NCI-H2029 (cell line): ENCODE results near the gene CD28.
"Not testable (repeated sequence)": the region's sequence is repeated elsewhere in the genome, so short reads cannot be mapped to it uniquely, and the experiment has no call there.

ENCODE experiments used
- DNase-seq: peaks from one replicate; lab custom pipeline; 2025; lab: John Stamatoyannopoulos, UW

Gene CD28

DNA sequence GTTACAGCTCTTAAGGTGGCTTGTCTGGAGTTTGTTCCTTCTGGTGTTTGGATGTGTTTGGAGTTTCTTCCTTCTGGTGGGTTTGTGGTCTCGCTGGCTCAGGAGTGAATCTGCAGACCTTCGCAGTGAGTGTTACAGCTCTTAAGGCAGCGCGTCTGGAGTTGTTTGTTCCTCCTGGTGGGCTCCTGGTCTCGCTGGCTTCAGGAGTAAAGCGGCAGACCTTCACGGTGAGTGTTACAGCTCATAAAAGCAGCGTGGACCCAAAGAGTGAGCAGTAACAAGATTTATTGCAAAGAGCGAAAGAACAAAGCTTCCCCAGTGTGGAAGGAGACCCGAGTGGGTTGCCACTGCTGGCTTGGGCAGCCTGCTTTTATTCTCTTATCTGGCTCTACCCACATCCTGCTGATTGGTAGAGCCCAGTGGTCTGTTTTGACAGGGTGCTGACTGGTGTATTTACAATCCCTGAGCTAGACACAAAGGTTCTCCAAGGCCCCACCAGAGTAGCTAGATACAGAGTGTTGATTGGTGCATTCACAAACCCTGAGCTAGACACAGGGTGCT is 78.4 kb downstream of the CD28 start:
- not testable (repeated sequence) for DNase-seq

DNA sequence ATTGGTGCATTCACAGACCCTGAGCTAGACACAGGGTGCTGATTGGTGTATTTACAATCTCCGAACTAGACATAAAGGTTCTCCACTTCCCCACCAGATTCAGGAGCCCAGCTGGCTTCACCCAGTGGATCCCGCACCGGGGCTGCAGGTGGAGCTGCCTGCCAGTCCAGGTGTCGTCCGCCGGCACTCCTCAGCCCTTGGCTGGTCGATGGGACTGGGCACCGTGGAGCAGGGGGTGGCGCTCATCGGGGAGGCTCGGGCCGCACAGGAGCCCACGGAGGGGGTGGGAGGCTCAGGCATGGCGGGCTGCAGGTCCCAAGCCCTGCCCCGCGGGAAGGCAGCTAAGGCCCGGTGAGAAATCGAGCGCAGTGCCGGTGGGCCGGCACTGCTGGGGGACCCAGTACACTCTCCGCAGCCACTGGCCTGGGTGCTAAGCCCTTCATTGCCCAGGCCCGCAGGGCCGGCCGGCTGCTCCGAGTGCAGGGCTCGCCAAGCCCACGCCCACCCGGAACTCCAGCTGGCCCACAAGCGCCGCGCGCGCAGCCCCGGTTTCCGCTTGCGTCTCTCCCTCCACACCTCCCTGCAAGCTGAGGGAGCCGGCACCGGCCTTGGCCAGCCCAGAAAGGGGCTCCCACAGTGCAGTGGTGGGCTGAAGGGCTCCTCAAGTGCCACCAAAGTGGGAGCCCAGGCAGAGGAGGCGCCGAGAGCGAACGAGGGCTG is 79.1 kb downstream of the CD28 start:
- not testable (repeated sequence) for DNase-seq

DNA sequence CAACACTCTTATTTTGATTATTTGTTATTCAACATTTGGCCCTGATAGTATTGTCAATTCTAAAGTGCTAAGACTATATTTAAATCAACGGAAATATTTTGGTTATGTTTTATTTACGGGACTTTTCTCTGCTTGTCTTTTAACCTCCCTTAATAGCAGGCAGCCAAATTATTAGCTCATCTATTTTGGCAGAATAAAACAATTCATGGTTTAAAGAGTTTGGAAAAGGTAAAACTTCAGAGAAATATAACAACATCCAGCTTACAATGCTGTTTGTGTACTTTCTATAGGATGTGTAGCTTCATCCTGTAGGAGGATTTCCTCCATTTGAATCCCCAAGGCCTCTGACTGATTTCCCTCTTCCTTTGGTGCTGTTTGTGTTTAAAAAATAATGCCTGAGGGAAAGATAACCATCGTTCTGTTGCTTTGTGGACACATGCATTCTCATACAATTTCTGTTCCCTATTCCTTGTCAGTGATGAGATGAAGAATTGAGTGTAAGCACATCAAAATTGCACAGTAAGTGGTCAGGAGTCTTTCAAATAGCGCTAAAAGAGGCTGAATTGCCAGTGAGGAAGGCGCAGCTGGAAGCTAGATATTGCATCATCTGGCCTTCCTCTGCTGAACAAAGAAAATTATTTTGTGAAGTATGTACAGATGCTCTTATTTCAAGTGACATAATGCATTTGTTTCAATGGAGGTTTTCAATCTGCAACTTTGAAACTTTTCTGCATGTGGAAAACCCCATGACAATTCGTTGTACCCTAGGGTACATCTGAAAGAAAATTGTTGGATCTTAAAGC is 80.3 kb downstream of the CD28 start:
- DNase-seq, result no peak

DNA sequence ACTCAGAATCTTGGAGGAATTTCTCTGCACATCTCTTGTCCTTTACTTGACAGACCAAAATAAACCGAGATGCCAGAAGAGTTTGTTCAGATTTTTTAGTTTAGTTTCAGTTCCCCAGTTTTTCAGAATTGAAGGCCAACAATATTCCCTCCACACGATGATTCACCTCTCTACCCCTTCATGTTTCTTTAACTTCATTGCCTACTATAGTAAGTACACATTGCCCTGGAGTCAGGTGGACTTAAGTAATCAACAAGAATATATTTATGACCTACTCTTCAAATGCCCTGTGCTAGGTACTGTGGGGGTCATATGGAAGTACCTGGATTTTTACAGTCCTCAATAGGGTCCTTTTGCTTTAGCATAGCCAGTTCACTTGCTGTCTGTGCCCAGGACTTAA is 81.5 kb downstream of the CD28 start:
- no peak for DNase-seq
